Measurements from ENCODE around the gene SLC6A7. TPM values are rescaled to one million over a fixed set of nuclear protein-coding genes. Genes with fewer than 3 reads are reported as not detected.

Gene SLC6A7
- total RNA-seq, 2 donors from 2014 or later: 5.0 to 24.9 TPM

GRCh38 chr5:150241298-150242160 is 51.7 kb downstream of the SLC6A7 start:
- no peak for TF ChIP-seq CTCF (IDR thresholded peaks at IDR 0.05)
- Histone ChIP-seq H3K27ac (no peak overlapping the region), H3K9ac (ENCODE audit: low read depth in 2 of 2, low read length in 2 of 2) (no peak overlapping the region), H3K9me3 (no peaks in the 10 kb centered on the region), H3K27me3 (no peaks in the 10 kb centered on the region), H3K4me1 (no peaks in the 10 kb centered on the region), H3K36me3 (no peaks in the 10 kb centered on the region), H3K4me3 (no peak overlapping the region)
- intact Hi-C loops (cut with DNase I): no loop called here
- no peak for DNase-seq

GRCh38 chr5:150242251-150242894 is 52.5 kb downstream of the SLC6A7 start:
- no peak overlapping the region for H3K4me3 ChIP-seq
- no peaks in the 10 kb centered on the region for H3K36me3 ChIP-seq
- no peak overlapping the region for H3K27ac ChIP-seq
- H3K9me3 ChIP-seq: no peaks in the 10 kb centered on the region
- TF ChIP-seq CTCF (IDR thresholded peaks at IDR 0.05): no peak
- DNase-seq: no peak
- intact Hi-C loops (cut with DNase I): no loop called here
- no peaks in the 10 kb centered on the region for H3K27me3 ChIP-seq
- no peaks in the 10 kb centered on the region for H3K4me1 ChIP-seq
- H3K9ac ChIP-seq (ENCODE audit: low read depth in 2 of 2, low read length in 2 of 2): no peak overlapping the region

- Histone ChIP-seq H3K36me3 (no peaks in the 10 kb centered on the region), H3K27ac (no peak overlapping the region), H3K4me3 (no peak overlapping the region), H3K27me3 (no peaks in the 10 kb centered on the region), H3K9ac (ENCODE audit: low read depth in 2 of 2, low read length in 2 of 2) (no peak overlapping the region), H3K9me3 (no peaks in the 10 kb centered on the region), H3K4me1 (no peaks in the 10 kb centered on the region)
- no peak for DNase-seq
- no peak for TF ChIP-seq CTCF (IDR thresholded peaks at IDR 0.05)
- intact Hi-C loops (cut with DNase I): no loop called here
These were observed 53.7 kb downstream of the SLC6A7 start for GRCh38 chr5:150243590-150243989.

- Histone ChIP-seq H3K4me3 (no peak overlapping the region), H3K27ac (no peak overlapping the region), H3K9ac (ENCODE audit: low read depth in 2 of 2, low read length in 2 of 2) (no peak overlapping the region), H3K4me1 (no peaks in the 10 kb centered on the region), H3K36me3 (no peaks in the 10 kb centered on the region), H3K9me3 (no peaks in the 10 kb centered on the region), H3K27me3 (no peaks in the 10 kb centered on the region)
- intact Hi-C loops (cut with DNase I): no loop called here
- no peak for DNase-seq
- no peak for TF ChIP-seq CTCF (IDR thresholded peaks at IDR 0.05)
These were observed 54.3 kb downstream of the SLC6A7 start for GRCh38 chr5:150244209-150244608.

GRCh38 chr5:150245111-150245789 is 55.4 kb downstream of the SLC6A7 start:
- Histone ChIP-seq H3K27ac (no peak overlapping the region), H3K9me3 (no peaks in the 10 kb centered on the region), H3K27me3 (no peaks in the 10 kb centered on the region), H3K36me3 (no peaks in the 10 kb centered on the region), H3K9ac (ENCODE audit: low read depth in 2 of 2, low read length in 2 of 2) (no peak overlapping the region), H3K4me3 (no peak overlapping the region), H3K4me1 (no peaks in the 10 kb centered on the region)
- TF ChIP-seq CTCF (IDR thresholded peaks at IDR 0.05): no peak
- DNase-seq: no peak
- intact Hi-C loops (cut with DNase I): no loop called here

All from colonic mucosa (tissue), 4 donors.